Neural cell (in vitro differentiated cells): ENCODE measurements around the gene SLC25A29. TPM values are rescaled to one million over a fixed set of nuclear protein-coding genes. Genes with fewer than 3 reads are reported as not detected.
"Not testable (repeated sequence)": the region's sequence is repeated elsewhere in the genome, so short reads cannot be mapped to it uniquely, and the experiment has no call there.

Experiments
- H2AFZ ChIP-seq: fragments of 200-600, 300-800 bp; sonication (generic), shearing (Covaris generic); 2 replicates; pipeline ENCODE4 v1.6.0; 2014; ENCODE audit warnings: low read depth, mild to moderate bottlenecking, antibody characterized with exemption, low read length, moderate library complexity
- H3F3A ChIP-seq: fragments of 200-600 bp; shearing (Covaris generic); 2 replicates; pipeline ENCODE4 v1.6.1; 2016; ENCODE audit warnings: mild to moderate bottlenecking, moderate library complexity, mixed read lengths, antibody characterized with exemption, low read length; ENCODE audit not compliant: insufficient read depth, poor library complexity, severe bottlenecking
- H3K27ac ChIP-seq: fragments of 200-600, 300-800 bp; sonication (generic), shearing (Covaris generic); 2 replicates; pipeline ENCODE4 v1.5.1; 2014; ENCODE audit warnings: mild to moderate bottlenecking, low read length, moderate library complexity
- H3K27me3 ChIP-seq: fragments of 300-800, 200-600 bp; sonication (generic), shearing (Covaris generic); 2 replicates; pipeline ENCODE4 v1.6.0; 2014; ENCODE audit warnings: mild to moderate bottlenecking, low read depth, low read length, moderate library complexity; ENCODE audit not compliant: insufficient read depth
- H3K36me3 ChIP-seq: fragments of 300-800, 200-600 bp; sonication (generic), shearing (Covaris generic); 2 replicates; pipeline ENCODE4 v1.5.1; 2014; ENCODE audit warnings: mild to moderate bottlenecking, antibody characterized with exemption, low read length, moderate library complexity; ENCODE audit not compliant: insufficient read depth
- H3K4me2 ChIP-seq: fragments of 300-800, 200-600 bp; sonication (generic), shearing (Covaris generic); 2 replicates; pipeline ENCODE4 v1.6.0; 2014; ENCODE audit warnings: mild to moderate bottlenecking, low read length
- H3K4me3 ChIP-seq: fragments of 300-800, 200-600 bp; sonication (generic), shearing (Covaris generic); 2 replicates; pipeline ENCODE4 v1.5.1; 2014; ENCODE audit warnings: mild to moderate bottlenecking, low read length, moderate library complexity
- H3K79me2 ChIP-seq: fragments of 200-600 bp; shearing (Covaris generic); replicated peaks from 2 replicates; pipeline ENCODE4 v1.6.0; 2014; ENCODE audit warnings: mild to moderate bottlenecking, low read length, moderate library complexity; ENCODE audit not compliant: insufficient read depth
- H3K9ac ChIP-seq: fragments of 300-800, 200-600 bp; sonication (generic), shearing (Covaris generic); 2 replicates; pipeline ENCODE4 v1.6.1; 2016; ENCODE audit warnings: mild to moderate bottlenecking, low read length, mixed read lengths
- H3K9me2 ChIP-seq: fragments of 200-600 bp; shearing (Covaris generic); 2 replicates; pipeline ENCODE4 v1.6.1; 2016; ENCODE audit warnings: mild to moderate bottlenecking, low read length, mixed read lengths; ENCODE audit not compliant: insufficient read depth
- H3K9me3 ChIP-seq: fragments of 200-600, 300-800 bp; sonication (generic), shearing (Covaris generic); 2 replicates; pipeline ENCODE4 v1.6.1; 2016; ENCODE audit warnings: mild to moderate bottlenecking, mixed run types, low read length, moderate library complexity, mixed read lengths
- H4K20me1 ChIP-seq: fragments of 200-600 bp; shearing (Covaris generic); 2 replicates; pipeline ENCODE4 v1.6.1; 2016; ENCODE audit warnings: mild to moderate bottlenecking, mixed run types; ENCODE audit not compliant: insufficient read depth
- CTCF ChIP-seq: fragments of 450-650 bp; IDR thresholded peaks from 2 replicates; pipeline ENCODE4 v1.5.1; 2014; ENCODE audit warnings: antibody characterized with exemption, mild to moderate bottlenecking, moderate library complexity; ENCODE audit not compliant: poor library complexity, severe bottlenecking
- EP300 ChIP-seq: fragments of 450-650 bp; conservative IDR thresholded peaks from 2 replicates; pipeline ENCODE4 v1.6.1; 2014; ENCODE audit warnings: antibody characterized with exemption, mild to moderate bottlenecking, moderate library complexity; ENCODE audit not compliant: poor library complexity, severe bottlenecking
- EZH2 ChIP-seq: fragments of 200-600, 300-800 bp; shearing (Covaris generic), sonication (generic); IDR thresholded peaks from 2 replicates; pipeline ENCODE4 v1.6.1; 2014; ENCODE audit warnings: antibody characterized with exemption, low read length, borderline replicate concordance, mild to moderate bottlenecking; ENCODE audit not compliant: insufficient read depth, poor library complexity, severe bottlenecking
- MXI1 ChIP-seq: fragments of 450-650 bp; conservative IDR thresholded peaks from 2 replicates; pipeline ENCODE4 v1.6.1; 2014; ENCODE audit warnings: antibody characterized with exemption, mild to moderate bottlenecking; ENCODE audit not compliant: poor library complexity, severe bottlenecking
- RAD21 ChIP-seq: fragments of 450-650 bp; conservative IDR thresholded peaks from 2 replicates; pipeline ENCODE4 v1.6.1; 2014; ENCODE audit warnings: antibody characterized with exemption, mild to moderate bottlenecking, moderate library complexity
- REST ChIP-seq: IDR thresholded peaks from 2 replicates; pipeline ENCODE4 v1.6.1; 2012; ENCODE audit warnings: borderline replicate concordance
- SMC3 ChIP-seq: fragments of 450-650 bp; conservative IDR thresholded peaks from 2 replicates; pipeline ENCODE4 v1.6.1; 2014; ENCODE audit warnings: antibody characterized with exemption, mild to moderate bottlenecking, moderate library complexity; ENCODE audit not compliant: poor library complexity
- TAF1 ChIP-seq: IDR thresholded peaks from 2 replicates; pipeline ENCODE4 v1.6.1; 2012; ENCODE audit warnings: low read depth
- polyA plus RNA-seq: library from polyadenylated mRNA; depleted of rRNA; stranded (reverse); fragments of >200 nt; gene quantifications from 2 replicates; pipeline ENCODE4 v1.2.3, GENCODE V29; 2014

SLC25A29 gene
- polyA plus RNA-seq, 1 donor from 2014 or later: 447 TPM

DNA sequence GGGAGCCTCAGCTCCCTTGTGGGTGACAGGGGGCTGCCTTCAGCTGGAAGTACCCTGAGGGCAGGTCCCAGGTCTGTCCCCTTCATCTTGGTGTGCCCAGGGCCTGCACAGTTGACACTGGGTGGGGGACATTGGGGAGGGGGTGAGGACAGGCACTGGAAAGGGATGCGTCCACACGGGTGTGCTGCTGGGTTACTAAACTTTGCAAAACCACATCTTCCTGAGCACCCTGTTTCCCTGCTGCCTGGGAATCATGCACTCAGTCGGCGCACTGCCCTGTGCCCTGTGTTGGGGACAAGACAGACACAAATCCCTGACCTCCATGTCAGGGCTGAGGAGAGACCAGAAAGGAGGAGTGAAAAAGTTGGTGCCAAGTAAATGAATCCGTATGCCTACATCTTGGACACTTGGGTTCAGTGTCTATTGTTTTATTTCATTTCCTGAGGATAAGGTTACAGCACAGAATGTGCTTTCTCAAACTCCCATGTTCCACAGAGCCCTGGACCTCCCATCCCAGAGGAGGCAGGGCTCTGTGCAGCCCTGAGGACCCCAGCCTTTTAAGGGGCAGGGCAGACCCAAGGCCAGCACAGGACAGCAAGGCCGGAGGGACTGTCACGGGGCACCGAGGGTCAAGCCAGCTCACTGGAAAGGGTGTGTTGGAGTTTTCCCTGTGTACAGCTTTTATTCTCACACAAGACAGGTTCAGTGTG is 2.9 kb upstream of the SLC25A29 start:
- no peak overlapping the region for H3K27ac ChIP-seq
- no peak overlapping the region for H3K9ac ChIP-seq
- no peak overlapping the region for H3K4me2 ChIP-seq
- H3K4me3 ChIP-seq: no peak overlapping the region
- H3K79me2 ChIP-seq: peaks cover 40% of the 10 kb centered on the region
- no peaks in the 10 kb centered on the region for H3K9me3 ChIP-seq
- H3K9me2 ChIP-seq: no peaks in the 10 kb centered on the region
- H3K36me3 ChIP-seq: no peaks in the 10 kb centered on the region
- H2AFZ ChIP-seq: no peak overlapping the region
- no peaks in the 10 kb centered on the region for H3F3A ChIP-seq
- H4K20me1 ChIP-seq: peaks cover 7% of the 10 kb centered on the region
- TF ChIP-seq REST (no peak), TAF1 (no peak)
- no peaks in the 10 kb centered on the region for H3K27me3 ChIP-seq

DNA sequence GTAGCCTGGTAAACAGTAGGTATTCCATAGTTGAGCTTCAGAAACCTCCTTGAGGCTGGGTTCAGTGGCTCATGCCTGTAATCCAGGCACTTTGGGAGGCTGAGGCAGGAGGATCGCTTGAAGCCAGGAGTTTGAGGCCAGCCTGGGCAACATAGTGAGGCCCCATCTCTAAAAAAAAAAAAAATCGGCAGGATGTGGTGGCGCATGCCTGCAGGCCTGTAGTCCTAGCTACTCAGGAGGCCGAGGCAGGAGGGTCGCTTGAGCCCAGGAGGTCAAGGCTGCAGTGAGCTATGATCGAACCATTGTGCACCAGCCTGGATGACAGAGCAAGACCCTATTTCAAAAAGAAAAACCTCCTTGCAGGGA is 2.2 kb upstream of the SLC25A29 start:
- not testable (repeated sequence) for H3K9me3 ChIP-seq, H3K27me3 ChIP-seq, H2AFZ ChIP-seq, H3K9ac ChIP-seq, H3K36me3 ChIP-seq, H3K4me2 ChIP-seq, H3F3A ChIP-seq, H3K9me2 ChIP-seq, H3K27ac ChIP-seq
- H4K20me1 ChIP-seq: peaks cover 10% of the 10 kb centered on the region
- H3K4me3 ChIP-seq: peak overlapping the region; percentile 85
- H3K79me2 ChIP-seq: peaks cover 48% of the 10 kb centered on the region

DNA sequence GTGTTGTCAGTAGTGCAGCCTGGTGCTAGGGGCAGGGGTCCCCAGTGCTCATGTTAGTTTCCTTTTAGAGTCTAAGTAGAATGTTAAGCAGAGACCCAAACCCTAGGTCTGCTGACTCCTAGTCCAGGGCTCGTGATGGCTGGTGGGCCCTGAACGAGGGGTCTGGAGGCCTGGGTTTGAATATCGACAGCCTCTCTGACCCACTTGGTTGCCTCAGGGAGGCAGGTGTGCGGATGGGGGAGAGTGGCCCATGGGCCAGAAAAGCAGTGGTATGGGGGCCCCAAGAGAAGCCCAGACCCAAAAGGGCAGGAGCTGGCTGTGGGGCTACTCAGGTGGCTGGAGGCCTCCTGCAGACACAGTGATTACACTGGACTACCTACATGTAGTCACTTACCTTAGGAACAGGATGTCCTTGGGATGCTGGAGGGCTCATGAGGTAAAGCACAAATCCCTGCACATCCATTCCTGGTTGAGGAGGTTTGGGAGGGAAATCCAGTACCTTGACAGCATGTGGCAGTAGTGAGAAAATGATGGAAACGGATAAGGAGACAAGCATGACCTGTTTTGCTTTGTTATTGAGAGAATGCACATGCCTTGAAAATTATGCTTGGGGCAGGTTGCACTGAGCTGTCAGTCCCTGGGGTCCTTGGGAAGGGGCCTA is 1.7 kb upstream of the SLC25A29 start:
- H3K36me3 ChIP-seq: no peaks in the 10 kb centered on the region
- H3K27ac ChIP-seq: peak overlapping the region; percentile 88
- no peak overlapping the region for H2AFZ ChIP-seq
- no peaks in the 10 kb centered on the region for H3K27me3 ChIP-seq
- peak overlapping the region; percentile 96 for H3K9ac ChIP-seq
- H3K4me3 ChIP-seq: peak overlapping the region; percentile 85
- H4K20me1 ChIP-seq: peaks cover 10% of the 10 kb centered on the region
- H3F3A ChIP-seq: no peaks in the 10 kb centered on the region
- H3K4me2 ChIP-seq: peak overlapping the region; percentile 92
- no peaks in the 10 kb centered on the region for H3K9me3 ChIP-seq
- peaks cover 53% of the 10 kb centered on the region for H3K79me2 ChIP-seq
- H3K9me2 ChIP-seq: no peaks in the 10 kb centered on the region
- TF ChIP-seq RAD21: no peak

GRCh38 chr14:100306998-100307765 is 938 bp upstream of the SLC25A29 start:
- Histone ChIP-seq H2AFZ (peak overlapping the region; percentile 76), H3K27ac (peak overlapping the region; percentile 88), H3K9me2 (no peaks in the 10 kb centered on the region), H3K9me3 (no peaks in the 10 kb centered on the region), H3K4me3 (peak overlapping the region; percentile 85), H3K4me2 (peak overlapping the region; percentile 92), H4K20me1 (peaks cover 10% of the 10 kb centered on the region), H3K27me3 (no peaks in the 10 kb centered on the region), H3F3A (no peaks in the 10 kb centered on the region), H3K9ac (peak overlapping the region; percentile 96), H3K36me3 (no peaks in the 10 kb centered on the region), H3K79me2 (peaks cover 59% of the 10 kb centered on the region)
- TF ChIP-seq CTCF (no peak), EP300 (no peak), SMC3 (no peak), RAD21 (no peak), TAF1 (no peak), MXI1 (no peak), EZH2 (no peak)
